Measurements from ENCODE around the gene LGALSL. TPM values are rescaled to one million over a fixed set of nuclear protein-coding genes. Genes with fewer than 3 reads are reported as not detected.

The LGALSL gene
- total and polyA plus RNA-seq, 8 donors = 33.5 to 116 (median 90.9) TPM

GRCh38 chr2:64487256-64488049, 33.5 kb downstream of the LGALSL start:
- TF ChIP-seq, protein P1, sequence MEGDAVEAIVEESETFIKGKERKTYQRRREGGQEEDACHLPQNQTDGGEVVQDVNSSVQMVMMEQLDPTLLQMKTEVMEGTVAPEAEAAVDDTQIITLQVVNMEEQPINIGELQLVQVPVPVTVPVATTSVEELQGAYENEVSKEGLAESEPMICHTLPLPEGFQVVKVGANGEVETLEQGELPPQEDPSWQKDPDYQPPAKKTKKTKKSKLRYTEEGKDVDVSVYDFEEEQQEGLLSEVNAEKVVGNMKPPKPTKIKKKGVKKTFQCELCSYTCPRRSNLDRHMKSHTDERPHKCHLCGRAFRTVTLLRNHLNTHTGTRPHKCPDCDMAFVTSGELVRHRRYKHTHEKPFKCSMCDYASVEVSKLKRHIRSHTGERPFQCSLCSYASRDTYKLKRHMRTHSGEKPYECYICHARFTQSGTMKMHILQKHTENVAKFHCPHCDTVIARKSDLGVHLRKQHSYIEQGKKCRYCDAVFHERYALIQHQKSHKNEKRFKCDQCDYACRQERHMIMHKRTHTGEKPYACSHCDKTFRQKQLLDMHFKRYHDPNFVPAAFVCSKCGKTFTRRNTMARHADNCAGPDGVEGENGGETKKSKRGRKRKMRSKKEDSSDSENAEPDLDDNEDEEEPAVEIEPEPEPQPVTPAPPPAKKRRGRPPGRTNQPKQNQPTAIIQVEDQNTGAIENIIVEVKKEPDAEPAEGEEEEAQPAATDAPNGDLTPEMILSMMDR (IDR thresholded peaks at IDR 0.05) = no peak
- Histone ChIP-seq H3K4me1 (peaks cover 0 to 20% of the 10 kb centered on the region in 2 donors), H3K27ac (no peak overlapping the region), H3K27me3 (no peaks in the 10 kb centered on the region), H3K9me3 (no peaks in the 10 kb centered on the region), H3K4me3 (no peak overlapping the region), H3K36me3 (no peaks in the 10 kb centered on the region)
- peak; percentile 8 for ATAC-seq
- DNase-seq = no peak
- intact Hi-C loops (cut with DNase I) = loop anchor here (5.0 to 10.0 kb wide), 2 partner anchors 143 to 155 kb away; no protein-coding TSS in a partner anchor

DNA sequence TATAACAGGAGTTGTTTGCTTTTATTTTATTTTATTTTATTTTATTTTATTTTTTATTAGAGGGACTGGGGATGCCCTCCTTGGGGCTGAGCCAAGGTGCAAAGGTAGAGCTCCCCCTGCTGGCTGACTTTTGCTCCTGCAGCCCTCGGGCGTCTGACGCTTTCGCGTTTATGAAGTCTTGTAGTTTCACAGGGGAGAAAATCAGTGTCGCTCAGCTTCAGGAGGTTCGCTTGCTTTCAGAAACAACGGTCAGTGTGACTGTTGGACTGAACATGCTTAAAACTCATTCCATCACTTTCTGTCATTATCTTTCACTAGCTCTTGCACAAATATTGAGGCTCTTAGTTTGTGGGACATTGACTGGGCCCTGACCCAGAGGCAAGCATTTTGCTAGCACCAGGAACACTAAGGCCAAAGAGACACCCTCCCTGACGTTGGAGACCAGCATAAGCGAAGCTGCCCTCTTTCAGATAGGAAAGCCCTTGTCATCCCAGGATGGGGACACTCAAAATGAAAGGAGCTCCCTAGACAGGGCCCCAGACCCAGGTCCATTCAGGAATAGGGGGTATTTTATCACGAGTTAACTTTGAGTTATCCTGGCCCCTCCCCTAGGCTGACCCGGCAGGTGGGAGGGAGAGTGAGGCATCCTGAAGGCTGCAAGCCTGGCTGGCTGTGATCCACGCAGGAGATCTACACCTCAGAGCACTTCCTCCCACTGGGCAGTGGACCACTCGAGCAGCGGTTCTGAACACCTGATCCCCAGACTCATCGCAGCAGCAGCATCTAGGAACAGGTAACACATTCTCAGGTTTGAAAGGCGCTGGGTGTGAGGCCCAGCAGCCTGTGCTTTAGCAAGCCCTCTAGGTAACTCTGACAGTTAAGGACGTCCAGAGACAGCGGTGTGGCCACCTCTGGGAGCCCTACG, 34.4 kb downstream of the LGALSL start:
- H3K27me3 ChIP-seq = no peaks in the 10 kb centered on the region
- DNase-seq (peak in 3 of 4 donors; percentile 60 to 91 (median 68)), ATAC-seq (peak; percentile 91)
- peaks cover 0 to 20% of the 10 kb centered on the region in 2 donors for H3K4me1 ChIP-seq
- TF ChIP-seq, protein P1 (IDR thresholded peaks at IDR 0.05) = peak; percentile 98 to 99
- intact Hi-C loops (cut with DNase I) = loop anchor here (5.0 to 10.0 kb wide), 2 partner anchors 144 to 156 kb away; no protein-coding TSS in a partner anchor
- H3K36me3 ChIP-seq = no peaks in the 10 kb centered on the region
- no peak overlapping the region for H3K4me3 ChIP-seq
- no peak overlapping the region for H3K27ac ChIP-seq
- H3K9me3 ChIP-seq = no peaks in the 10 kb centered on the region

DNA sequence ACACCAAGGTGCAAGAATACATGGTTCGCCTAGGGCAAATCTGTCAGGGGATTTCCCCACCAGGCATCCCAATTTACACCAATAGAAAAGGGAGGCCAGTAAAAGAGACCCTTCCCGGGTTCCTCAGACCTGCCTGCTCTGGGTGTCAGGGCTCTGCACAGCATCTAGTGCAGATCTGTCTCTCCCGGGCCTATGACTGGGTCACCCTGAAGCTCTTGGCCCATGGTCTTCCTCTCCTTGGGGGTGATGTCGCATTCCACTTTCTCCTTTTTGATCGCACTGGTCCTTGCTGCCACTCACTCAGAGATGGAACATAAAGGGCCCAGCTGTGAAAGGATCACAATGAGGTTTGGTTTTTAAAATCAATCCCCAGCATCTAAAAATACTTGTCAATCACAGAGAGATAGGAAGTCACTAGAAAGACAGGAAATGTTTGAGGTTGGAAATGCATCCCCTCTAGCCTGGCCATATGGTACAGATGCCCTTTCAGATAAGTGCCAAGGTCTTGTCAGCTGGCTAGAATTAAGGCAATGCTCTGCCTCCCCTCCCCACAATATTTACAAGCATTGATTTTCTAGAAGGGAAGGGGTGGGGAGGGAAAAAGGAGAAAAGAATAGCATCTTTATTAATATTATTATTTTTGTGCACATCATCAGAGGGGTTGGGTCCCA, 35.3 kb downstream of the LGALSL start:
- H3K27me3 ChIP-seq = no peaks in the 10 kb centered on the region
- intact Hi-C loops (cut with DNase I) = loop anchor here (5.0 to 10.0 kb wide), 2 partner anchors 144 to 157 kb away; no protein-coding TSS in a partner anchor
- H3K4me1 ChIP-seq = peaks cover 0 to 20% of the 10 kb centered on the region in 2 donors
- H3K4me3 ChIP-seq = no peak overlapping the region
- DNase-seq (no peak), ATAC-seq (no peak)
- H3K9me3 ChIP-seq = no peaks in the 10 kb centered on the region
- no peak overlapping the region for H3K27ac ChIP-seq
- no peaks in the 10 kb centered on the region for H3K36me3 ChIP-seq
- TF ChIP-seq, protein P1 (IDR thresholded peaks at IDR 0.05) = no peak

DNA sequence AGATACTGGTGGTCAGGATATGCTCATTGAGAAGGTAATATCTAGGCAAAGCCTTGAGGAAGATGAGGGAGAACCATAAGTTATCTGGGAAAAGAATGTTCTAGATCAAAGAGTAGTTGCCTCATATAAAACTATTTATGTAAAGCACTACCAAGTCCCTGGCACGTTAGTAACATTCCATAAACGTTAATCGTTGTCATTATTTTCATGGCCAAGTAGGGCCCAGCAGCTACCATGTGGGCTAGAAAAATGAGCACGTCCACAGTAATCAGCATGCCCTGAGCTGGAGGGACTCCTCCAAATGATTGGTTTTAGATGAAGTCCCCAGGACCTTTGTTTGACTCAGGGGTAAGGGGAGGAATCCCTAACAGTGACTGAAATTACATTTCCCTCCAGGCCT, 37.5 kb downstream of the LGALSL start:
- H3K36me3 ChIP-seq = no peaks in the 10 kb centered on the region
- TF ChIP-seq, protein P1 (IDR thresholded peaks at IDR 0.05) = no peak
- peaks cover 0 to 20% of the 10 kb centered on the region in 2 donors for H3K4me1 ChIP-seq
- ATAC-seq (no peak), DNase-seq (no peak)
- intact Hi-C loops (cut with DNase I) = no loop called here
- H3K27ac ChIP-seq = no peak overlapping the region
- no peaks in the 10 kb centered on the region for H3K27me3 ChIP-seq
- H3K4me3 ChIP-seq = no peak overlapping the region
- no peaks in the 10 kb centered on the region for H3K9me3 ChIP-seq

Data from left lung (tissue), 10 donors.